NCI-H2029 treated with DMSO at 0.1 percent for 48 hours (cell line): ENCODE results near the gene CACNA1G.

Experiments
- DNase-seq: peaks from one replicate; lab custom pipeline; 2025; lab: John Stamatoyannopoulos, UW

The CACNA1G gene

DNA sequence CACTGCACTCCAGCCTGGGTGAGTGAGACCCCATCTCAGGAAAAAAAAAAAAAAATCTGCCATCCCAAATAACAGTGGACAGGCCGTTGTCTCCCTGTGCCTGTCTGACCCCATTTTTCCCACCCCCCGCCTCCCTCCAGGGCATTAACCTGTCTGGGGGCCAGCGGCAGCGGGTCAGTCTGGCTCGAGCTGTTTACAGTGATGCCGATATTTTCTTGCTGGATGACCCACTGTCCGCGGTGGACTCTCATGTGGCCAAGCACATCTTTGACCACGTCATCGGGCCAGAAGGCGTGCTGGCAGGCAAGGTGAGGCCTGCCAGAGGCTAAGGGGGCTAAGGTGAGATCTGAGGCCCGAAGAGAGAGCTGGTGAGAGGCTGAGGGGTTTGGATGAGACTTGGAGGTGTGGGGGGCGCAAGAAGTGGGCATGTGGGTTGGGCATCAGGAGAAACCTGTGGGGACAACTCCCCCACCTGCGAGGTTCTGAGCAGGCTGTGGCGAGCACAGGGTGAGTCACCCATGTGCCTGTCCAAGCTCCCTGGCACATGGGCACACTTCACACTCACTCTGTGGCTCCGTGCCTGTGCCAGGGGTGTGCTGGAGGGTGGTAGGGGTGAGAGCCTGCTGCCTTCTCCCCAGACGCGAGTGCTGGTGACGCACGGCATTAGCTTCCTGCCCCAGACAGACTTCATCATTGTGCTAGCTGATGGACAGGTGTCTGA is 112.5 kb downstream of the CACNA1G start:
- no peak for DNase-seq

DNA sequence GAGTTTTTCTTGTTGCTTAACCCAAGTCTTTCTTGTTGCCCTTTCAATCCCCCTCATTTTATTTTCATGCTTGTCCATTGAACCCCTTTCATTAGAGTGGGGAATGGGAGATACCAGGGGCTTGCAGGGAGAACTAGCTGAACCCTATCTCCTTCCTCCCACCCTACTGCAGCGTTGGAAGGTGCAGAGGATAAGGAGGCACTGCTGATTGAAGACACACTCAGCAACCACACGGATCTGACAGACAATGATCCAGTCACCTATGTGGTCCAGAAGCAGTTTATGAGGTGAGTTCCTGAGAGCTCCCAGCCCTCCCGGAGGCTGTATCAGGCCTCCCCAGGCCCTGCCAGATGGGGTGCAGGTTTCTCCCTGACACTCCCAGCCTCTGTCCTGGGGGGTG is 114.7 kb downstream of the CACNA1G start:
- DNase-seq, result no peak

DNA sequence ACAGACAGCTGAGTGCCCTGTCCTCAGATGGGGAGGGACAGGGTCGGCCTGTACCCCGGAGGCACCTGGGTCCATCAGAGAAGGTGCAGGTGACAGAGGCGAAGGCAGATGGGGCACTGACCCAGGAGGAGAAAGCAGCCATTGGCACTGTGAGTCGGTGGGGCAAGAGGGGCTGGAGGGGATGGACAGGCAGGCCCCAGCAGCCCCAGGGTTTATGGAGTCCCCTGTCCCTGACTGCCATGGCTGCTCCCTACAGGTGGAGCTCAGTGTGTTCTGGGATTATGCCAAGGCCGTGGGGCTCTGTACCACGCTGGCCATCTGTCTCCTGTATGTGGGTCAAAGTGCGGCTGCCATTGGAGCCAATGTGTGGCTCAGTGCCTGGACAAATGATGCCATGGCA is 115.1 kb downstream of the CACNA1G start:
- DNase-seq, result no peak

DNA sequence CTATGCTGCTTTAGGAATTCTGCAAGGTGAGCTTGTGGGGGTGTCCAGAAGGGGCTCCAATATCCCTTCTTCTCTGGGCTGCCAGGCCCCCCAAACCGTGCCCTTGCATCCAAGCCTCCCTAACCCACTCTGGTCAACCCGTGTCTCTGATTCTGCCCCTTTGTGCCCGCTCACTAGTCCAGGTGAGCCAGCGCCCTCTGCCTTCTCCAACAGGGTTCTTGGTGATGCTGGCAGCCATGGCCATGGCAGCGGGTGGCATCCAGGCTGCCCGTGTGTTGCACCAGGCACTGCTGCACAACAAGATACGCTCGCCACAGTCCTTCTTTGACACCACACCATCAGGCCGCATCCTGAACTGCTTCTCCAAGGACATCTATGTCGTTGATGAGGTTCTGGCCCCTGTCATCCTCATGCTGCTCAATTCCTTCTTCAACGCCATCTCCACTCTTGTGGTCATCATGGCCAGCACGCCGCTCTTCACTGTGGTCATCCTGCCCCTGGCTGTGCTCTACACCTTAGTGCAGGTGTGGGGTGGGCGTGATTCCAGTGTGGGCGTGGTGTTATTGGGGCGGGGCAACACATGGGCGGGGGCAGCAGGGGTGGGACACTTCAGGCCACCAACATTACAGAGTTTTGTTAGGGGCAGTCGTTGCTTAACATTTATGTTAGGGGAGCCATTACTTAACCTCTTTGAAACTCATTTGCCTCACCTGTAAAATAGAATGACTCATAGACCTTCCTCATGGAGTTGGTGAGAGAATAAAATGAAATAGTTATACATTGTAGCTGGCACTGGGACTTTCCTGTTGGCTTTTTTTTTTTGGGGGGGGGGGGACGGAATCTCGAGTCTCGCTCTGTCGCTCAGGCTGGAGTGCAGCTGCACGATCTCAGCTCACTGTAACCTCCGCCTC is 115.8 kb downstream of the CACNA1G start:
- no peak for DNase-seq
